ENCODE results near the gene OR13C8.

GRCh38 chr9:104575456-104575855, 6.5 kb downstream of the OR13C8 start:
- TF ChIP-seq POLR2A (IDR thresholded peaks at IDR 0.05; ENCODE audit: low read length), result no peak
- no peak for TF ChIP-seq GATA1 (IDR thresholded peaks at IDR 0.05; ENCODE audit: low read depth, low read length)

All from erythroblast (primary cell).